DND-41 (cell line): ENCODE measurements around the gene ING1.

Experiments
- ATAC-seq: fragments of 200-7000 bp; cut with Tn5 transposase; 3 replicates; pipeline ENCODE4 v1.9.1; 2021; ENCODE audit warnings: low read depth; ENCODE audit not compliant: insufficient read depth
- DNase-seq: peaks from one replicate; pipeline ENCODE4 v3.0.0-alpha.2; 2020
- H2AFZ ChIP-seq: 2 replicates; pipeline ENCODE4 v1.6.0; 2012; ENCODE audit warnings: low read depth, low read length
- H3K27ac ChIP-seq: 2 replicates; pipeline ENCODE4 v1.5.1; 2012; ENCODE audit warnings: low read length, inconsistent platforms
- H3K27me3 ChIP-seq: fragments of 200-600 bp; sonication (generic); 2 replicates; pipeline ENCODE4 v1.6.0; 2012; ENCODE audit warnings: low read length, mild to moderate bottlenecking, inconsistent platforms; ENCODE audit not compliant: insufficient read depth, poor library complexity
- H3K36me3 ChIP-seq: 2 replicates; pipeline ENCODE4 v1.5.1; 2012; ENCODE audit warnings: low read length, inconsistent platforms; ENCODE audit not compliant: insufficient read depth
- H3K4me1 ChIP-seq: 2 replicates; pipeline ENCODE4 v1.5.1; 2012; ENCODE audit warnings: mild to moderate bottlenecking, low read length; ENCODE audit not compliant: insufficient read depth
- H3K4me2 ChIP-seq: 2 replicates; pipeline ENCODE4 v1.6.0; 2012; ENCODE audit warnings: mild to moderate bottlenecking, moderate library complexity, low read length, inconsistent platforms; ENCODE audit not compliant: insufficient read depth
- H3K4me3 ChIP-seq, 2 experiments: fragments of 200-600 bp in 1 of 2; shearing (Covaris generic) in 1 of 2; 2 replicates each; pipeline ENCODE4 v1.5.1; 2012 to 2016; ENCODE audit warnings: inconsistent platforms in 2 of 2, low read length in 2 of 2, mild to moderate bottlenecking in 2 of 2, low read depth in 1 of 2, moderate library complexity in 1 of 2
- H3K79me2 ChIP-seq: 2 replicates; pipeline ENCODE4 v1.6.0; 2012; ENCODE audit warnings: low read length, inconsistent platforms; ENCODE audit not compliant: insufficient read depth
- H3K9ac ChIP-seq: 2 replicates; pipeline ENCODE4 v1.6.0; 2012; ENCODE audit warnings: low read depth, mild to moderate bottlenecking, inconsistent platforms, low read length, moderate library complexity
- H3K9me3 ChIP-seq: 2 replicates; pipeline ENCODE4 v1.5.1; 2012; ENCODE audit warnings: low read length, moderate library complexity, mild to moderate bottlenecking, inconsistent platforms; ENCODE audit not compliant: insufficient read depth, severe bottlenecking
- H4K20me1 ChIP-seq: 2 replicates; pipeline ENCODE4 v1.6.0; 2012; ENCODE audit warnings: low read length; ENCODE audit not compliant: insufficient read depth
- CTCF ChIP-seq: IDR thresholded peaks from 2 replicates; pipeline ENCODE4 v1.5.1; 2012; ENCODE audit warnings: borderline replicate concordance, low read length, moderate library complexity, mild to moderate bottlenecking; ENCODE audit not compliant: poor library complexity, severe bottlenecking; ENCODE audit errors: extremely low read depth
- EZH2 ChIP-seq: IDR thresholded peaks from 3 replicates; pipeline ENCODE4 v1.6.1; 2012; ENCODE audit warnings: borderline replicate concordance, low read depth, mild to moderate bottlenecking, moderate library complexity, low read length, inconsistent platforms; ENCODE audit not compliant: severe bottlenecking

Gene ING1

DNA sequence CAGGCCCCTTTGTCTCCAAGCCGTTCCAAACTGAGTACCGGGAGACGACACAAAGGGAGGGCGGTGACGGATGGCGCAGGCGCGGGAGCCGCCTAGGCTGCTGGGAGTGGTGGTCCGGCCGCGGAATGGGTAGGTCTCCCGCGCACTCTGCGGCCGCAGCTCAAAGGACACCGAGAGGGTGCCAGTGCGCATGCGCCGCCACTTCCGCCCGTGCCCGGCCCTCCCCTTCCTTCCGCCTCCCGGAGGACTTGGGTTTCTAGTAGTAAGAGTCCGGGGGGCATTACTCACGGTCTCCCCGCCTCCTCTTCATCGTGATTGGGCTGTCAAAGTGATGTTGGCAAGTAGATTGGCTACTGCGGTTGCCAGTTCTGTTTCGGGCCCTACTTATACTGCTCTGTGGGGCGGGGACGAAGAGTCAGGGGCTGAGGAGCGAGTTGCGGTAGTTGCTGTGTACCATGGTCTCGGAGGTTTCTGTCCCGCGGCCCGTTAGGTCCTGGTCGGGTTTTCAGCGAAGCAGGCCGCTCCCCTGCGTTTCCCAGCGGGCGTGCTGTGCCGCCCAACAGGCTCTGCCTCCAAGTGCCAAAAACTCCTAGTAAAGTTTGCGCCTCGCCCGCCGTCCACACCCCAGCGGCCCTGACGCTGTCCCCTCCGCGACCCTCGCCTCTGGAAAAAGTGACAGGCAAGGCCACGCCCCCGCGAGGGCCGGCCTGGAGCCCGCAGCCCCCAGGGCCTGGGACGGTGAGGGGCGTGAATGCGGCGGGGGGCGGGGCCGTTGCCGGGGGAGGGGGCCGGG is 455 bp upstream of the ING1 start:
- peaks cover 29% of the 10 kb centered on the region for H4K20me1 ChIP-seq
- peak; percentile 63 for ATAC-seq
- peak overlapping the region; percentile 86 for H3K4me2 ChIP-seq
- peak; percentile 99 for DNase-seq
- H3K4me3 ChIP-seq: peak overlapping the region; percentile 97 to 98
- H3K9ac ChIP-seq: peak overlapping the region; percentile 97
- H3K79me2 ChIP-seq: peaks cover 53% of the 10 kb centered on the region
- H3K4me1 ChIP-seq: peaks cover 34% of the 10 kb centered on the region
- TF ChIP-seq CTCF: no peak
- no peak for TF ChIP-seq EZH2
- peaks cover 6% of the 10 kb centered on the region; the same call in 1 of the 2 replicates for H3K36me3 ChIP-seq
- no peaks in the 10 kb centered on the region for H3K9me3 ChIP-seq
- H3K27ac ChIP-seq: peak overlapping the region; percentile 97
- H2AFZ ChIP-seq: peak overlapping the region; percentile 65
- no peaks in the 10 kb centered on the region for H3K27me3 ChIP-seq

DNA sequence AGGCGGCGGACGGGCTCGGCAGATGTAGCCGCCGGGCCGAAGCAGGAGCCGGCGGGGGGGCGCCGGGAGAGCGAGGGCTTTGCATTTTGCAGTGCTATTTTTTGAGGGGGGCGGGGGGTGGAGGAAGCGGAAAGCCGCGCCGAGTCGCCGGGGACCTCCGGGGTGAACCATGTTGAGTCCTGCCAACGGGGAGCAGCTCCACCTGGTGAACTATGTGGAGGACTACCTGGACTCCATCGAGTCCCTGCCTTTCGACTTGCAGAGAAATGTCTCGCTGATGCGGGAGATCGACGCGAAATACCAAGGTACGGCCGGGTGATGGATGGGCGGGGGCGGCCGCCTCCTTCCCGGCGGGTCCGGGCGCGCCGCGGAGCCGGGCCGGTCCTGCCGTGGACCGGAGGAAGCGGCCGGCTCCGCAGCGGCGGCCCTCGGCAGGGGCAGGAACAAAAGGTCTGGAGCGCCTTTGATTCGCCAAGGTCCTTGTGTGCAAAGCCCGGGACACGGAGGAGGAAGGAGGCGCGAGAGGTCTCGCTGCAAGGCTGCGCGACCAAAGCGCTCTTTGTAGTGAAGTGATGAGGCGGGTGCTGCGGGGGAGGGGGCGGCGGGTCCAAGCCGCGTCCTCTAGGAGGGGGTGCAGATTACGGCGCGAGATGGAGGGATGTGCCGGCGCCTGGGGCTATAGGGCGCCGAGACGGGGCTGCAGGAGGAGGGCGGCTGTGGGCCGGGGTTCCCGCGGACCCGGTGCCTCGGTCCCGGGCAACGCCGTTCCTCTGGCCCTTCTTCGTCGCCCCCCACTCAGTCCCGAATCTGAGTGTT is 689 bp downstream of the ING1 start:
- Histone ChIP-seq H3K36me3 (peaks cover 11% of the 10 kb centered on the region), H3K9ac (peak overlapping the region; percentile 97), H3K9me3 (no peaks in the 10 kb centered on the region), H2AFZ (peak overlapping the region; percentile 68), H3K4me1 (peaks cover 37% of the 10 kb centered on the region), H3K27ac (peak overlapping the region; percentile 97), H3K27me3 (no peaks in the 10 kb centered on the region), H4K20me1 (peaks cover 38% of the 10 kb centered on the region), H3K4me3 (peak overlapping the region; percentile 97 to 98), H3K4me2 (peak overlapping the region; percentile 86), H3K79me2 (peaks cover 64% of the 10 kb centered on the region)
- ATAC-seq (0 out of 3 replicates have a peak, but pooled peaks have one; percentile 2), DNase-seq (peak; percentile 74)
- TF ChIP-seq EZH2: no peak
- peak; percentile 25 for TF ChIP-seq CTCF

DNA sequence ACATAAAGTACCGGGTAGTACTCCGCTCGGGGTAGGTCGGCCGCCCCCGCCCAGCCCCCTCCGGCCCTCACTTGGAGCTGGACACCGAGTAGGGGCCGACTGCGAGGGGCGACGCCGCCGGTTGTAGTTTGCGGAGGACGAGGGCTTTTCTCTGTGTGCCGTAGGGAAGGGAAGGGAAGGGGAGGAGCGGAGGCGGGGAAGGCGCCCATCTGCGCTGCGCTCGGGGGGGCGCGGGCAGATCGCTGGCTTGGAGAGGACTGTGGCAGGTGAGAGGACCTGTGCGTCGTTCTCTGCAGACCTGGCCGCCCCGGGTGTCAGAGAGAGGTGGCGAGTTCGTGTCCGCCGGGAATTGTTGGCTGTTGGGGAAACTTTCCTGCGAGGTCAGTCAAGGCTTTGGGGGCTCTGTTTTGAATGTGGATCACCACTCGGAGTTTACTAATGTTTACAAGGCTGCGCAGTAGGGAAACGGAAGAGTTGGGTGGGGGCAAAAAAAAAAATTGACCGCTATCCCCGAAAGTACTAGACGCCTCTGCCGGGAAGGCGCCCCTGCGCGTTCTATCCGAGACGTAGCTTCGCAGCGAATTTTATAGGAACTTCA is 1.4 kb downstream of the ING1 start:
- H3K9ac ChIP-seq: peak overlapping the region; percentile 97
- H3K79me2 ChIP-seq: peaks cover 72% of the 10 kb centered on the region
- peak; percentile 10; the same call in 2 of the 3 replicates for ATAC-seq
- H3K4me3 ChIP-seq: peak overlapping the region; percentile 97 to 98
- H3K27me3 ChIP-seq: no peaks in the 10 kb centered on the region
- H3K4me1 ChIP-seq: peaks cover 37% of the 10 kb centered on the region
- peak; percentile 72 for DNase-seq
- H3K4me2 ChIP-seq: peak overlapping the region; percentile 86
- peak; percentile 32 for TF ChIP-seq CTCF
- TF ChIP-seq EZH2: no peak
- peak overlapping the region; percentile 97 for H3K27ac ChIP-seq
- H2AFZ ChIP-seq: peak overlapping the region; percentile 61
- peaks cover 45% of the 10 kb centered on the region for H4K20me1 ChIP-seq
- peaks cover 18% of the 10 kb centered on the region for H3K36me3 ChIP-seq
- H3K9me3 ChIP-seq: no peaks in the 10 kb centered on the region
